Superior temporal gyrus (tissue), 1 donor: ENCODE results near the gene ELMOD3.
"Not testable (repeated sequence)": the region's sequence is repeated elsewhere in the genome, so short reads cannot be mapped to it uniquely, and the experiment has no call there.

ENCODE experiments used
- DNase-seq: peaks from one replicate; pipeline ENCODE4 v3.0.0-alpha.2; 2016; ENCODE audit errors: extremely low spot score

Gene ELMOD3

GRCh38 chr2:85376291-85377065 lies 21.9 kb downstream of the ELMOD3 start:
- no peak for DNase-seq

DNA sequence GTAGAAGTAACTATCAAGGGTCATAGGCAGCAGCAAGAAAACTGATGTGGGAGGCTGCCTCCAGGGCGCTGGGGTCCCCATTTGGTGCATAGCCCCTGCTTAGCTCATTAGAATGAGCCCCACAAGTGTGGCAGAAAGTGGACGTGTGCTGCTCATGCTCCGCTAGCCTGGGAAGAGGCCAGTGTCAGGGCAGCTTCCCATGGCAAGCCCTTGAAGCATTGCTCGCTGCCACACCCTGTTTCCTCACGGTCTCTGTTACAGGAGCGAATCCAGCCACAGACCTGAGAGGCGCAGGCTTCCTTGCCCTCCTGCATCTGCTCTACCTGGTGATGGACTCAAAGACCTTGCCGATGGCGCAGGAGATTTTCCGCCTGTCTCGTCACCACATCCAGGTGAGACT lies 22.5 kb downstream of the ELMOD3 start:
- no peak for DNase-seq

GRCh38 chr2:85378257-85378656 lies 23.7 kb downstream of the ELMOD3 start:
- no peak for DNase-seq

GRCh38 chr2:85380048-85380447 lies 25.5 kb downstream of the ELMOD3 start:
- DNase-seq = no peak

DNA sequence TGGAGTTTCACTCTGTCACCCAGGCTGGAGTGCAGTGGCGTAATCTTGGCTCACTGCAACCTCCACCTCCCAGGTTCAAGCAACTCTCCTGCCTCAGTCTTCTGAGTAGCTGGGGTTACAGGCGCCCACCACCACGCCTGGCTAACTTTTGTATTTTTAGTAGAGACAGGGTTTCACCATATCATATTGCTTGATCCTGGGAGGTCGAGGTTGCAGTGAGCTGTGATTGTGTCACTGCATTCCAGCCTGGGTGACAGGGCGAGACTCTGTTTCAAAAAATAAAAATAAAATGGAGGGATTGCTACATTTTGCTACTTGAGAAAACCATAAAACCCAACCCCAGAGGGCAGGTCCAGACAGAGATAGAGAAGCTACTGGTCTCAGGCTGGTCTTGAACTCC lies 28.6 kb downstream of the ELMOD3 start:
- not testable (repeated sequence) for DNase-seq

- DNase-seq = no peak
These were observed 29.3 kb downstream of the ELMOD3 start for GRCh38 chr2:85383850-85384249.

DNA sequence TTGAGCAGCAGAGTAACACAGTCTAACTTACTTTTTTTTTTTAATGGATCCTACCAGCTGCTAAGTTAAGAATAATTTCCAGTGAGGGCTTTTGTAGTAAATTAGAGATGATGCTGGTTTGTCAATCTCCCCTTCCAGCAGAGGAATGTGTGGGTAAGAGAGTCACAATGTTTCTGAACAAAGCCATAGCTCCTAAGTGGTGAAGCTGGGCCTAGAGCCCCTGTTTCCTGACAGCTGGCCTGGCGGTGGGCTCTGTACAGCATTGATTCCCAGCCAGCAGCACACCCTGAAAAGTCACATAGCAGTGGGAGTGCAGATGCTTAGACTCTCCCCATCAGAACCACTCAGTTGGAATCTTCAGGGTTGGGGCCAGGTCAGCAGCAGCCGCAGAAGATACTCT lies 31.2 kb downstream of the ELMOD3 start:
- DNase-seq = no peak

DNA sequence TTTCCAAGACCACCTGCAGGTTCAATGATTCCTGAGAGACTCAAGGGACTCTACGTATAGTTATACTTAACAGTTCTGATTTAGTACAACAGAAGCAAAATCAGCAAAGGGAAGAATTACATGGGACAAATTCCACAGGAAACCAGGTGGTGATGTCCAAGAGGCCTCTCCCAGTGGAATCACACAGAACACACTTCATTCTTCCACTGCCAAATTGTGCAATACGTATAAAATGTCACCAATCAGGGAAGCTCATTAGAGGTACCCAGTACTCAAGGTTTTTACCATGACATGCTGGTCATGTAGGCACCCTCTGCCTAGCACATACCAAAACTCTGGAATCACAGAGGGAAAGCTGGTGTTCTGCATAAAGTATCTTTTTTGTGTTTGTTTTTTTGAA lies 33.2 kb downstream of the ELMOD3 start:
- no peak for DNase-seq

GRCh38 chr2:85388878-85389538 lies 34.4 kb downstream of the ELMOD3 start:
- no peak for DNase-seq

- DNase-seq = peak; percentile 28
These were observed 36.5 kb downstream of the ELMOD3 start for GRCh38 chr2:85390941-85391669.

DNA sequence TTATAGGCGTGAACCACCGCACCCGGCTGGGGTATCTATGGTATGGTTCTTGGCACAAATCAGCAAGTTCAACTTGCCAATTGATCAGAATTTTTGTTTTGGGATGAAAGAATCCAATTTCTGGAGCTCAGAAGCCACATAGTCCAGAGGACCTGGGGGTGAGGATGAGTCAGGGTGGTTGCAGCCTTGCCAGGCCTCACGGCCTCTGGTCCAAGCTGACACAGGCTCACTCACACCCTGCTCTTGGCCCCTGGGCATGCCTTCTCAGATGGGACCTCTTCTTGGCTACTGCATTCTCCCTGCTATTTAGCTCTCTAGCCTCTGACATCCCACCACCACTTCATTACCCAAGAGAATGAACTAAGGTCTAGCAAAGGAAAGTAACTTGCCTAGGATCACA lies 39.3 kb downstream of the ELMOD3 start:
- DNase-seq = no peak

- DNase-seq = peak; percentile 83
These were observed 39.7 kb downstream of the ELMOD3 start for GRCh38 chr2:85394261-85394681.

- no peak for DNase-seq
These were observed 40.4 kb downstream of the ELMOD3 start for GRCh38 chr2:85394976-85395375.

DNA sequence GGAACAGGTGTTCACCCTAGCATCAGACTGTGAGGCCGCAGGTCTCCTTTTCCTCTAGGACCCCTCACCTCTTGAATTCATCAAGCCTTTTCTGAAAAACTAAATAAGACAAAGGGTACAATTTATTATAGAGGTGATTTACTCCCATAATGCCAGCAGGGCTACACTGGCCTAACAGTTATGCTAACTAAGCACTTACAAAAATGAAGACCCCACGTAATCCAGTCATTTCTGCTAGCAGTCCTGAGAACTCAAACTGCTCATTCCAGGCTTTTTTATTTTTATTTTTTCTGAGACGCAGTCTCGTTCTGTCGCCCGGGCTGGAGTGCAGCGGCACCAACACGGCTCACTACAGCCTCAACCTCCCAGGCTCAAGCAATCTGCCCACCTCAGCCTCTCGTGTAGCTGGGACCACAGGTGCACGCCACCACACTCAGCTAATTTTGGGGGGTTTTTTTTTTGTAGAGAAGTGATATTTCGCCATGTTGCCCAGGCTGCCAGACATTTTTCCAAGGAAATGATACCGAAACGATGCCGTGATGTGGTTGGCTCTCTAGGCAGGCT lies 41.4 kb downstream of the ELMOD3 start:
- no peak for DNase-seq

DNA sequence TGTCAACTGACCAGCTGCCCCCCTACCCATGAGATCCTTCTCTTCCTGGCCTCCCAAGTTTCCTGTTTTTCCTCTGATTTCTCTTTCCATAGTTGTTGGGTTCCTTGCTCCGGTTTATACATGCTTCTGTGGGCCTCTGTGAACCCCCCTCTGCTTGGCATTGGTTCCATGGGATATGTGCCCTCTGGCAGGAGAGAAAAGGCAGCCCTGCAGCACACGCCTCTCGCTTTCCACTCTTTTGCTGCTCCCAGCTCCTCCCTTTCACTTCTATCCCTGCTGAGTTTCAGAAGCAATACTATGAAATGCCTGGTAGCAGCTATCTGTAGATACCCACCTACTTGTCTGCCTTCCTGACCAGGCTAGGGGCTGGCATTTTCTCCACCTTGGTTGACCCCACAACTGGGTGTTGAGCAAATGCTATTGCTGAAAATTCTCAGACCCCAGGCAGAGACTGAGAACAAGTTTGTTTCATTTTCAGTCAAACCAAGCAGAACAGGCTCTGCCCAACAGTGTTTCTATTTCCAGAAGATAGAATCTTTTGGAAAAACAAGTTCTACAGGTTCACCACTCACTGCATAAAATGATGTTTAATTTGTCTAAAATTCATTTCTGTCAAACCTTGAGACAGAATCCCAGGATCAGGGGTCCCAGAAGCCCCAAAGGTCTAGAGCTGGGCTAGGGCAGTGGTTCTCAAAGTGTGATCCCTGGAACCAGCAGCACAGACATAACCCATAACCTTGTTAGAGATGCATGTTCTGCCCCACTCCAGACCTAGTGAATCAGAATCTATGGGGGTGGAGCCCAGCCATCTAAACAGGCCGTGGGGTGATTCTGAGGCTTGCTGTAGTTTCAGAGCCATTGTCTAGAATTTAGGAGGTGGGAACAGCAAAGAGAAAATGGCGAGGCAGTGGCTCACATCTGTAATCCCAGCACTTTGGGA lies 42.2 kb downstream of the ELMOD3 start:
- DNase-seq = peak; percentile 21

DNA sequence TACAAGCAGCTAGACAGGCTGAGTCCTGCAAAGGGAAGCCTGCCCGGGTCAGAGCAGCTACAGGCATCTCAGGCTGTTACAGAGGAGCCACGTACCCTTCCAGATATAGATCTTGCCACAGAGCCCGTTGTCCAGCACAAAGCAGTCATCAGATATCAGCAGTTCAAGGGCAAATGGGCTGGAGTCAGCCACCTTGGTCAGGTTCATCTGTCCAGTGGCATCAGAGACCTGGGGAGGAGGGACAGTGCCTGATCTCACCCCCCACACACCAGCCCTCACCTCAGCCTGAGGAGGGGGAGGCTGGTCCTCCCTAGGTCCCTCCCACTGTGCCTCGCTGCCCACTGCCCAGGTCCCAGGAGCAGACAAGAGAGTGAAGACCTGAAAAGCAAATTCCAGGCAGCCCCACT lies 43.4 kb downstream of the ELMOD3 start:
- DNase-seq = no peak

- no peak for DNase-seq
These were observed 44.0 kb downstream of the ELMOD3 start for GRCh38 chr2:85398426-85399182.

DNA sequence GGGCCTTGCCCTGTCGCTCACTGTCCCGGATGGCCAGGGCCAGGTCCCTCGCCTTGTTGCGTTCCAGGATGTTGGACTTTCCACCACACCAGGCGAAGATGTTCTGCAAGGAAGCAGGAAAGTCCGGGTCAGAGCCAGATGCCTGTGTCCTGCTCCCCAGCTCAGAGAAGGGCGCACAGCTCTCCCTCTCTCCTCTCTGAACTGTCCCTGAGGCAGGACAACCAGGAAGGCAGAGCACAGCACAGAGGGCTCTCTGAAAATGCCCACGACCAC lies 44.5 kb downstream of the ELMOD3 start:
- DNase-seq = no peak

GRCh38 chr2:85400023-85400422 lies 45.5 kb downstream of the ELMOD3 start:
- DNase-seq = no peak

DNA sequence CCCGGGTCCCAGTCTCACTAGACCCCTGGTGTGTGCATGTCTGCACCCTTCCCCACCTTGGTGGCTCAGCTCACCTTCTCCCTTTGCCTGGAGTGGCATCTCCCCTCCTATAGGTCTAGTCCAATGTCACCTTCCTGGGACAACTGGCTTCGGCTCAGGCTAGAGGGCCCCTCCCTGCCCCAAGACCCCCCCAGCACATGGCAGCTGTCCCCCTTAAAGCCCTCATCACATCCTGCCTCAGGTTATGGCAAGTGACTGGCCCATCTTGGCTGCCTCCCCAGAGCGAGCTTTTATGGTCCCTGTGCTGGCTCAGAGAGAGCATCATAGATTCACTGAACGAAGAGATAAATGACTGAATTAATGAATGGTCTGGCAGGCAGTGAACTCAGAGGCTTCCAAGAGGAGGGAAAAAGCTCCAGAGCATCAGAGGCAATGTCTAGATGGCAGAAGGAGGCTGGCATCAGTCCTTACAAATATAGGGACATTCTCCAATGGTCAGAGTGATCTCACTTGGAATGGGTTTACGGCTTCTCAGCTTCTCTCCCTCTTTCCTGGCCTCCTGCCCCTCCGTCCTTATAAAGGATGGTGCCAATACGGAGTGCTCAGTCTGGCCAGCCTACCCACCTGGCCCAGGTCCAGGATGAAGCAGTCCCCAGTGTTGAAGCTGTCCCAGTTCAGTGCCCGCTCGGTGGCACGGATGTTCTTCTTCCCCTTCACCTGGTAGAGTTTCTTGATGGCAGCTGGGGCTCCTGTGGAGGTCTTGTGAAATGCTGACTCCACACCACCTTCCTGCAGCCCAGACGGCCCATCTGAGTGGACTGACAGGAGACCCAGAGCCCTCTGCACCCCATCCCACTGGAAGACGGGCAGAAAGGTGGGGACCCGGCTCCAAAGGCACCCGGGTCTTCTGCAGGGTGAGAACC lies 46.2 kb downstream of the ELMOD3 start:
- DNase-seq = no peak
